HUES64 (cell line): ENCODE measurements around the gene HSD17B2.
"Not testable (repeated sequence)": the region's sequence is repeated elsewhere in the genome, so short reads cannot be mapped to it uniquely, and the experiment has no call there.

Source experiments
- H3K27ac ChIP-seq: 2 replicates; pipeline ENCODE4 v1.7.0; 2013; ENCODE audit warnings: low read depth, low read length, inconsistent platforms
- H3K27me3 ChIP-seq: 2 replicates; pipeline ENCODE4 v1.6.1; 2013; ENCODE audit warnings: mild to moderate bottlenecking, low read length; ENCODE audit not compliant: insufficient read depth
- H3K36me3 ChIP-seq: 2 replicates; pipeline ENCODE4 v1.6.1; 2013; ENCODE audit warnings: mild to moderate bottlenecking, low read length; ENCODE audit not compliant: insufficient read depth
- H3K4me1 ChIP-seq: 2 replicates; pipeline ENCODE4 v1.6.1; 2013; ENCODE audit warnings: mild to moderate bottlenecking, low read length, moderate library complexity; ENCODE audit not compliant: insufficient read depth
- H3K4me3 ChIP-seq: 2 replicates; pipeline ENCODE4 v1.5.1; 2013; ENCODE audit warnings: mild to moderate bottlenecking, low read length, moderate library complexity
- H3K9ac ChIP-seq: 2 replicates; pipeline ENCODE4 v1.6.1; 2013; ENCODE audit warnings: mild to moderate bottlenecking, low read depth, low read length
- H3K9me3 ChIP-seq: 2 replicates; pipeline ENCODE4 v1.6.1; 2013; ENCODE audit warnings: low read depth, low read length; ENCODE audit not compliant: insufficient read depth
- WGBS: fragments of 150-250, 120-280 bp; methylation state at CpG from one replicate; pipeline ENCODE4 v1.1.7; 2013; ENCODE audit warnings: missing lambda C conversion rate; 5-methylcytosine and 5-hydroxymethylcytosine counted together

The HSD17B2 gene

GRCh38 chr16:82108100-82108499 is 73.0 kb downstream of the HSD17B2 start:
- Histone ChIP-seq H3K9me3 (no peaks in the 10 kb centered on the region), H3K4me3 (no peak overlapping the region), H3K27me3 (no peaks in the 10 kb centered on the region), H3K4me1 (no peaks in the 10 kb centered on the region), H3K9ac (no peak overlapping the region), H3K27ac (no peak overlapping the region), H3K36me3 (no peaks in the 10 kb centered on the region)
- 94% methylated on average over 2 of the region's 2 CpGs for WGBS

GRCh38 chr16:82108774-82109173 is 73.7 kb downstream of the HSD17B2 start:
- 95% methylated on average over 6 of the region's 6 CpGs for WGBS
- no peaks in the 10 kb centered on the region for H3K36me3 ChIP-seq
- H3K9ac ChIP-seq: no peak overlapping the region
- H3K9me3 ChIP-seq: no peaks in the 10 kb centered on the region
- no peaks in the 10 kb centered on the region for H3K4me1 ChIP-seq
- H3K27me3 ChIP-seq: no peaks in the 10 kb centered on the region
- H3K27ac ChIP-seq: no peak overlapping the region
- no peak overlapping the region for H3K4me3 ChIP-seq

DNA sequence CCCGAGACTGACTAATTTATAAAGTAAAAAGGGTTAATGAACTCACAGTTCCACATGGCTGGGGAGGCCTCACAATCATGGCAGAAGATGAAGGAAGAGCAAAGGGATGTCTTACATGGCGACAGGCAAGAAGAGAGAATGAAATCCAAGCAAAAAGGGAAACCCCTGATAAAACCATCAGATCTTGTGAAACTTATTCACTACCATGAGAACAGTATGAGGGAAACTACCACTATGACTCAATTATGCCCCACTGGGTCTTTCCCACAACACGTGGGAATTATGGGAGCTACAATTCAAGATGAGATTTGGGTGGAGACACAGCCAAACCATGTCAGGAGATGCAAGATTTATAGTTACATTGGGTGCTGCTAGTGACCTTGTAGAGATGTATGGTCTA is 74.2 kb downstream of the HSD17B2 start:
- H3K9ac ChIP-seq, H3K27ac ChIP-seq, H3K27me3 ChIP-seq, H3K4me1 ChIP-seq, H3K9me3 ChIP-seq, H3K36me3 ChIP-seq, H3K4me3 ChIP-seq: not testable (repeated sequence)
- WGBS: 84% methylated on average over 3 of the region's 3 CpGs

GRCh38 chr16:82111944-82112343 is 76.9 kb downstream of the HSD17B2 start:
- Histone ChIP-seq H3K27me3 (no peaks in the 10 kb centered on the region), H3K9ac (no peak overlapping the region), H3K4me1 (no peaks in the 10 kb centered on the region), H3K4me3 (no peak overlapping the region), H3K27ac (no peak overlapping the region), H3K9me3 (no peaks in the 10 kb centered on the region), H3K36me3 (no peaks in the 10 kb centered on the region)
- 93% methylated on average over 2 of the region's 2 CpGs for WGBS

DNA sequence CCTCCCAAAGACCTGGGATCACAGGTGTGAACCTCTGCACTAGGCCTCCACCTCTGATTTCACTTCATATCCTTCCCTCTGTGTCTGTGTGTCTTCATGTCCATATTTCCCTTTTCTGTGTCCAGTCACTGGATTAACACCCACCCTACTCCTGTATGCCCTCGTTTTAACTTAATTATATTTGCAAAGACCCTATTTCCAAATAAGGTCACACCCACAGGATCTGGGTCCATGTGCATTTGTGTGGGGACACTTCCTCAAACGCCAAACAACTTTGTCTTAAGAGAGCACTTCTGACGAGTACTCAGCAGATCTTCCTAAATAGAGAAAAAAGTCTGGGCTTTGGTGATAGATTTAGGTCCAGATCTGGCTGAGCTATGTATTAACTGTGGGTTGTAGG is 78.7 kb downstream of the HSD17B2 start:
- Histone ChIP-seq H3K27ac (no peak overlapping the region), H3K4me1 (no peaks in the 10 kb centered on the region)
- 61% methylated on average over 3 of the region's 3 CpGs for WGBS

GRCh38 chr16:82116535-82116934 is 81.5 kb downstream of the HSD17B2 start:
- no CpG with 5 or more reads among the region's 1 CpG for WGBS
- H3K4me3 ChIP-seq: no peak overlapping the region
- no peak overlapping the region for H3K27ac ChIP-seq
- no peaks in the 10 kb centered on the region for H3K4me1 ChIP-seq
- no peak overlapping the region for H3K9ac ChIP-seq
- H3K27me3 ChIP-seq: no peaks in the 10 kb centered on the region
- H3K9me3 ChIP-seq: no peaks in the 10 kb centered on the region
- H3K36me3 ChIP-seq: no peaks in the 10 kb centered on the region

More for the DNA sequence above, 78.7 kb downstream of the HSD17B2 start:
- Histone ChIP-seq H3K27me3 (no peaks in the 10 kb centered on the region), H3K9me3 (no peaks in the 10 kb centered on the region), H3K36me3 (no peaks in the 10 kb centered on the region), H3K9ac (no peak overlapping the region), H3K4me3 (no peak overlapping the region)

GRCh38 chr16:82118749-82119148 is 83.7 kb downstream of the HSD17B2 start:
- H3K9ac ChIP-seq: no peak overlapping the region
- no peak overlapping the region for H3K4me3 ChIP-seq
- no peaks in the 10 kb centered on the region for H3K4me1 ChIP-seq
- H3K27ac ChIP-seq: no peak overlapping the region
- no peaks in the 10 kb centered on the region for H3K9me3 ChIP-seq
- 95% methylated on average over 1 of the region's 2 CpGs for WGBS
- H3K36me3 ChIP-seq: no peaks in the 10 kb centered on the region
- H3K27me3 ChIP-seq: no peaks in the 10 kb centered on the region

- no peak overlapping the region for H3K9ac ChIP-seq
- H3K27ac ChIP-seq: no peak overlapping the region
- H3K36me3 ChIP-seq: no peaks in the 10 kb centered on the region
- H3K4me3 ChIP-seq: no peak overlapping the region
- H3K9me3 ChIP-seq: no peaks in the 10 kb centered on the region
- 70% methylated on average over 4 of the region's 4 CpGs for WGBS
- no peaks in the 10 kb centered on the region for H3K4me1 ChIP-seq
- no peaks in the 10 kb centered on the region for H3K27me3 ChIP-seq
Measured at GRCh38 chr16:82119405-82119804, 84.4 kb downstream of the HSD17B2 start.

- H3K27me3 ChIP-seq: no peaks in the 10 kb centered on the region
- H3K4me3 ChIP-seq: no peak overlapping the region
- H3K9me3 ChIP-seq: no peaks in the 10 kb centered on the region
- no peak overlapping the region for H3K27ac ChIP-seq
- no peak overlapping the region for H3K9ac ChIP-seq
- H3K4me1 ChIP-seq: peaks cover 9% of the 10 kb centered on the region
- no peaks in the 10 kb centered on the region for H3K36me3 ChIP-seq
- WGBS: 94% methylated on average over 3 of the region's 3 CpGs
Measured at GRCh38 chr16:82124651-82125050, 89.6 kb downstream of the HSD17B2 start.

GRCh38 chr16:82129881-82130280 is 94.8 kb downstream of the HSD17B2 start:
- Histone ChIP-seq H3K4me3 (no peak overlapping the region), H3K27me3 (no peaks in the 10 kb centered on the region), H3K27ac (no peak overlapping the region), H3K9ac (no peak overlapping the region), H3K36me3 (no peaks in the 10 kb centered on the region), H3K9me3 (no peaks in the 10 kb centered on the region), H3K4me1 (peaks cover 12% of the 10 kb centered on the region)
- 93% methylated on average over 3 of the region's 3 CpGs for WGBS

DNA sequence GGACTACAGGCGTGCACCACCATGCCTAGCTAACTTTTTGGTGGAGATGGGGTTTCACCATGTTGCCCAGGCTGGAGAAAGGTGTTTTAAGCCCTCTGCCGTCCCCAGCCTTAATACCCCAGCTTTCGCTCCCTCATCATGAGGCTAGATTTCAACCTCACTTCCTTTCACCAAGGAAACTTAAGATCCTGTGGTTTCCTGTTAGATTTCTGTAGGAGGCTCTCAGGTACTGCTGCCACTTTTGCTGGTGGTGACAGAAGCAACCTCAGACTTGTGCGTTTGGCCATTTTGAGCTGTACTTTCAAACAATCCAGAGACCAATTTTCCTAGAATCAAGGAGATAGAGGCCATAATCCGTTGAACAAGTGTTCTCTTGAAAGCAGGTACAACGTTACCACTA is 98.7 kb downstream of the HSD17B2 start:
- H3K9me3 ChIP-seq: no peaks in the 10 kb centered on the region
- H3K9ac ChIP-seq: no peak overlapping the region
- H3K27ac ChIP-seq: no peak overlapping the region
- peaks cover 13% of the 10 kb centered on the region; the same call in 1 of the 2 replicates for H3K36me3 ChIP-seq
- H3K4me3 ChIP-seq: no peak overlapping the region
- WGBS: 92% methylated on average over 6 of the region's 6 CpGs
- H3K27me3 ChIP-seq: no peaks in the 10 kb centered on the region
- H3K4me1 ChIP-seq: peaks cover 9% of the 10 kb centered on the region

DNA sequence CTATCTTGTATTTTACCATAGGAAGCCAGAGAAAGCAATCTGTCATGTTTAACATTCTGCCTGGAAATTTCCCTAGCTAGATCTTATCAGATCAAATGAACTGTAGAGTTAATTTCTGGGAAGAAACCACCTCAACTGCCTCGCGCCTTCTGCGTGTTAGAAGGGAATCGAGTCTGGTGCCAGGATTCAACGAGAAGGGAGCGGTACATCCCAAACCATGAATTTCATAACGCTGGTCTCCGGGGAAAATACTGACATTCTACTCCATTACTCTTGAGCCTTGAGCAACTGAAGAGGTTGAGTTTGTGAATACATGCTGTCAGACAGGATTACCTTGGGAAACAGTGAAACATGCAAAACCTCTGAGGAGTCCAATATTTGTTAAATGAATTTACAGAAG is 99.8 kb downstream of the HSD17B2 start:
- H3K4me1 ChIP-seq: peaks cover 11% of the 10 kb centered on the region
- H3K27me3 ChIP-seq: no peaks in the 10 kb centered on the region
- 97% methylated on average over 8 of the region's 8 CpGs for WGBS
- no peak overlapping the region for H3K9ac ChIP-seq
- no peak overlapping the region for H3K4me3 ChIP-seq
- peaks cover 13% of the 10 kb centered on the region; the same call in 1 of the 2 replicates for H3K36me3 ChIP-seq
- H3K9me3 ChIP-seq: no peaks in the 10 kb centered on the region
- H3K27ac ChIP-seq: no peak overlapping the region
